HG03439 (cell line): ENCODE results near the gene CSNK1A1L.

Source experiments
- ATAC-seq: cut with Tn5 transposase; IDR thresholded peaks from one replicate; pipeline ENCODE4 v1.9.1; 2021; ENCODE audit warnings: mild to moderate bottlenecking, moderate library complexity; ENCODE audit not compliant: unreplicated experiment

Gene CSNK1A1L

DNA sequence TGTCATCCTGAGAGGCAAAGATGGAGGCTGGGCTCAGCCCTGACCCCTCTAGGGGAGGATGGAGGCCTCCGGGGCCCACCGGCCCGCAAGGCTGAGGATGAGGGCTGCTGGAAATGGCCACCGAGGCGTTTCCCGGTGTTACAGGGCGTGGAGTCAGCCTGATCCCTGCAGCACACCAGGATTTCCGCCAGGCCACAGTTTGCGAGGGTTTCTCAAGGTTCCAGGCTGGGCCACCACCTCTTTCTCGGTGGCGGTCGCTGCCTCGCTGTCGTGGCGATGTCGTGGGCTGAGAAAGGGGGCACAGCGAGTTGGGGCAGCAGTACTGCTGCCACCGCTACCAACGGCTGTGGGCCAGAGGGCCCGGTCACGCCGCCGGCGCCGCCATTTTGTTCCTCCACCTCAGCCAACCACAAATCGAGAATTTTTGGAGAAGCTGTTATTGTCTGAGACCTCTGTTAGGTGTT lies at the start of gene CSNK1A1L:
Gene CSNK1A1L (minus strand): TSS at position 414 of the 464 bp plus-strand sequence. CDS start 408 bp downstream, at position 6.
- no peak for ATAC-seq

DNA sequence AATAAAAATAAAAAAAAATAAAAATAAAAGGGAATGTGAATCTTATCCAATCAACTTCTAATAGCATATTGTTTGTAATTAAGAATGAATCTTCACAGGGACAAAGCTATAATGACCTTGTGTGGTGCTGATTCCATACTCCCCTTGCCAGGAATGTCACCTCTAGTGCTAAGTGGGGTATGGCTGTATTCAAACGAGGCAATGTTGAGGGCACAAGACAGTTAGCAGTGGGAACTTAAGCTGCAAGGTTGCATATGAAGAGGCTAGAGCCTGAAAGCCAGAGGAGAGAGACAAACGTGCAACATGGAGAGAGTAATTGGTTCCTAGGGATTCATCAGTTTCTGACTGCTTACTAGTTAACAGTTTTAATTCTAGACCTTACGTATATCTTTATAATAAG lies 43.9 kb upstream of the CSNK1A1L start:
- ATAC-seq, result no peak

DNA sequence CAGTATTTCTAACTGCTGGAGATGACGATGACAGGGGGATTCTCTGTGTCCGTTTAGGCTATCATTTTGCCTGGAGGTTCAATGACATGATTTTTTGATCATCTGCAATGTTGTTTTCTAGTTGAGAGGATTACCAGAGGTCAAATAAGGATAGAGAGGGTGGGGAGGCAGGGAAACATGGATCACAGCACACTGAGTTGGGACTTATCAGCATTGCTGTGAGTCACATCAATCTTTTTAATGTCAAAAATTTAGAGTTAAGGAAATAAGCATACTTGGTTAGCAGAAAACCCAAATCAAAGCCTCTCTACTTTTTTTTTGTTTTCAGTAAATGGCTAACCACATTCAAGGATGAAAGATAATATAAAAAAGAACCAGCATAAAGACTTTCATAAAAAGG lies 43.0 kb upstream of the CSNK1A1L start:
- ATAC-seq, result no peak

DNA sequence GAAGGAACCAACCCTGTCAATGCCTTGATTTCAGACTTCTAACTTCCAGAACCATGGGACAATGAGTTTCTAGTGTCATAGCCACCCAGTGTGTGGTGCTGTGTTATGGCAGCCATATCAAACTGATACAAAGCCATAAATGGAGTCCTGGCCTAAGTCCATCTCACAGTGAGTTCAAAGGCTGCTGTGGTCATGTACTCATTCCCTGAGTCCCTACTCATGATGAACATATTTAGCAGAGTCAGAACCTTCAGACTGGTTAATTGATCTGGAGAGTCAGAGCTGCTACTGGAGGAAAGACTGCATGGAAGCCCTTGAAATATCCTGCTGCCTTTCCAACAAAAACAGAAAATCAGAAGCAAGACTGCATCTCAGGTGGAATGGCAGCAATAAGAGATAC lies 39.2 kb upstream of the CSNK1A1L start:
- no peak for ATAC-seq

DNA sequence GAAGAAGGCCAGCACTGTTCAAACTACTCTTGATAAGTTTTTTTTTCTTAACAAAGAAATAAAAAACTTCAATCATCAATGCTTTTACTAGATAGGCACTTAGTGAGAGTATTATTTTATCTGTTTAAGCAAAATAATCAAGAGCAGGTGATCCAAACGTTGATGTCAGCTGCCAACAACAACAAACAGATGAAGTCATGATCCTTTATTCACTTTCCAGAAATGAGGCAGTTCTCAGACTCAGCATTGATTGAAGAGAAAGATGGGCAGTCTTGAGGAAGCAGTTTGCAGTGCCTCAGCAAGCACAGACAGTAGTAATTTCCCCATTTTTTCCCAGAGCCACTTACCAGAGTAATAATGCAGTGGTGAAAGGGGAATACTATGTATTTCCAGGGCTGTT lies 38.4 kb upstream of the CSNK1A1L start:
- no peak for ATAC-seq

DNA sequence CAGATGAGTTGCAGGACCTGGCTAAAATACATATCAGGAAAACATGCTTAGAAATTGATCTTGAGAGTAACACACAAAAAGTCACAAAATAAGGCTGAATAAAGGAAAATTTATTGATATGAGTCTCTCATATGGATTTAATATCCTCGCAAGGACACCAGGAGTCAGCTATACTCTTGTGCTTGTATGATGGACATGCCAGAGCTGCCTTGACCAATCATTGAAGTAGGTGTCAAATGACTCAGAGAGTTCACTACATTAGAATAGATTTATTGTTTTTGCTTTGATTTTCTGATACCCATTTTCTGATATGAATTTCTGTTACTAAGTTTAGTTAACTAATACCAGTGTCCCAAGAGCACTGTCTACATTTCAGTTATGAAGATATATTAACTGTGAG lies 37.4 kb upstream of the CSNK1A1L start:
- ATAC-seq, result no peak

DNA sequence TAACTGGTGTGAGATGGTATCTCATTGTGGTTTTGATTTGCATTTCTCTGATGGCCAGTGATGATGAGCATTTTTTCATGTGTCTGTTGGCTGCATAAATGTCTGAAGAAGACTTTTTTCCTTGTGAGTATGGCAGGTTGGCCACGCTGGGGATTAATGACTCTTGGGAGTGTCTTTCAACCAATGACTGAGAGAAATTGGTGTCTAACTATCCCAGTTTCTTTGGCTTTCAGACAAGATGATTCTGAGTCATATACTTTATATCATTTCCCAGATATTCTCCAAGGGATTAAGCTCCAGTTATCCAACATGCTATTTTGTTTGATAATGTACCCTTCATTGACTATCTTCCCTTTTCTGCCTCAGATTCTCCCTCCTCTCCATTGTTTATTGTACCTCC lies 35.5 kb upstream of the CSNK1A1L start:
- ATAC-seq, result no peak

DNA sequence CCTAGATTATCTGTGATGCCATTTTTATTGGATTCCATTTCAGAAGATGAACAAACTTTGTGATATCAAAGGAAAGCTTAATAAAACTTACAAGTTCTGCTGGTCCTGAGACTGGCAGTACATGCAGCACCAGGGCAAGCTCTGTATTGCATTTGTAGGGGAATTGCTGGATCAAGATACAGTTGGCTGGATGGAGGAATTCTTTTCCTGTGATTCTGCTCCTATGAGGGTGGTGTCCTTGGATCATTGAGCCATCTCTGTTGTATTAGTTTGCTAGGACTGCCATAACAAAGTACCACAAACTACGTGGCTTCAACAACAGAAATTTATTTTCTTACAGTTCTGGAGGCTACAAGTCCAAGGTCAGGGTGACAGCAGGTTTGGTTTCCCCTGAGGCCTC lies 33.9 kb upstream of the CSNK1A1L start:
- no peak for ATAC-seq

DNA sequence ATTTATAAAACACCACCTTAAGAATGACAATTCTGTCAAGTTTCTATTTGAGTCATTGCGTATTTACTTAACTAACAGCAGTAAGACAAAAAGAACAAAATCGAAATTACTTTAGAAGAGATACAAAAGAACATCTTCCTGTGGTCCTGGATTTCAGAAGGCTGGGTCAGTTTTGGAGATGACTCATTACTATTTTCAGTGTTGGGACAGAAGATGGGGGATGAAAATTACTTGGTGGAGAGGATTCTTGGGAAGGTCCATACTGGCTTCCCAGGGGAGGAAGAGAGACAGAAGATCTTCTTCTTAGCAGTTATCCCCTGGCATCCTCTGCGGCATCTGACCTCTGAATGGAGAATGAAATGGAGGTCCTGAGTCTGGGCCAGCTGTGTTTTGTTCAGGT lies 33.5 kb upstream of the CSNK1A1L start:
- no peak for ATAC-seq

DNA sequence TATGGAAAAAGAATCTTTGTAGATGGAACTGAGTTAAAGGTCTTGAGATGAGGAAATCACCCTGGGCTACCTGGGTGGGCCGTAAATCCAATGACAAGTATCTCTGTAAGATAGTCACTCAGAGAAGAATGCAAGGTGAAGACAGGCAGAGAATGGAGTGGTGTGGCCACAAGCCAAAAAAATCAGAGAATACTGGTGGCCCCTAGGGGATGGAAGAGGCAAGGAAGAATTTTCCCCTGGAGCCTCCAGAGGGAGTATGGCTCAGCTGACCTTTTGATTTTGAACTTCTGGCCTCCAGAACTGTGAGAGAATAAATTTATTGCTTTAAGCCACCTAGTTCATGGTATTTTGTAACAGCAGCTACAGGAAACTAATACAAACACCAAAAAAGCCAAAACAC lies 32.7 kb upstream of the CSNK1A1L start:
- no peak for ATAC-seq

DNA sequence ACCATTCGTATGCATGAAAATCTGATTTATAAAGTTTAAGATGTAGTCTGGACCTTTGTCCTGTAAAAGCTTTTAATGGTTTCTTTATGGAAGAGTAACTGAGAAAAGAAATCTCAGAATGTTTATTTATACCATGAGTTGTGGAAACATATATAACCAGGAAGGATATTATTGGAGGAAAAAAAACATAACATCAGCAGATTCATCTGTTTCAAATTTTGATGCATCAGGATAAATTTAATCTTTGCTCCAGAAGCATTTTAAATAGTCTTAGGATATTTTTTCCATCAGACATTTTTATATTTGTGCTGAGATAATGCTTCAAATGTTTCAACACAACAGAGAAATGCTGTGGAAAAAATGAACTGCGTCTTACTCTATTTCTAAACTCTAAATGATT lies 31.2 kb upstream of the CSNK1A1L start:
- no peak for ATAC-seq

DNA sequence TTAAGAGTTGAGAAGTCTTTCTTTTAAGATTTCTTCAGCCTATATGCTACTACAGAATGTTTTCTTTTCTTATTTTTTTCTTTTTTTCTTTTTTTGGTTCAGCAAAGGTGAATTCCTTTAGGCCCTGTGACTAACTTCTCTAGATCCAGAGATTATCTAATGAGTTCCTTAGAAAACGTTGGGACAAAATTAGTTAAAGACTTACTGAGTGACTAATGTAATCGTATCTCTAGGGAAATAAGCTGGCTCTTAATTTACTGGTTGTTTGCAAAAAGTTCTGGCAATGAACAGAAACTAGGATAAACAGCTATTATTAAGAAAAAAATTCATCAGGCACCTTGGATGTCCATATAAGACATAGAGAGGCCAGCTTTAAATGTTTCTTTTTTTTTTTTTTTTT lies 30.7 kb upstream of the CSNK1A1L start:
- no peak for ATAC-seq

DNA sequence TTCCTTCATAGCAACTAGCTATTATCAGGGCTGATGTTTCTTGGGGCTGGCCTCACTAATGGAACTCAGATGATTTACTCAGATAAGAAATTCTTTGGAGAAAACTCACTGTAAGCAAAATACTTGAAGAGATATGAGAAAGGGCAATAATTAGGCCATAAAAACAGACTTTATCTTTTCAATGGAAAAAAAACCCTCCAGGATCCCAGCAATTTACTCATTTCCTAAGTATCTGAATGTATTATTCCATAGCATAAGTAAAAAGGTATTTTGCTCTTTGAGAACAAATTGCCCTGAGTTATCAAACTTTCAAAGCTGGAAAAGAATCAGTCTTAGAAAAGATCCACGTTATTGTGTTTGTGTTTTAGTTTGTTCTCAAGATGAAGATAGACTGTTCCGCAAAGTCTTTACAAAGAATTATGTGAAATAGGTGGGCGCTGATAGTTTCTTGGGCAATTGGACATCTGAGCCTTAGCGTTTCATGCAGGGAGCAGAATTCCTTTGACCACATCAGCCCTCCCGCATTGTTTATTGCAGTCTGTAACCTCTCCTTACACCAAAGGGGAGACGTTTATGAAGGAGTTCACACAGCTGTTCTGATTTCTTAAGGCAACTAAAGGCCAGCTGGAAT lies 29.1 kb upstream of the CSNK1A1L start:
- ATAC-seq, result no peak

DNA sequence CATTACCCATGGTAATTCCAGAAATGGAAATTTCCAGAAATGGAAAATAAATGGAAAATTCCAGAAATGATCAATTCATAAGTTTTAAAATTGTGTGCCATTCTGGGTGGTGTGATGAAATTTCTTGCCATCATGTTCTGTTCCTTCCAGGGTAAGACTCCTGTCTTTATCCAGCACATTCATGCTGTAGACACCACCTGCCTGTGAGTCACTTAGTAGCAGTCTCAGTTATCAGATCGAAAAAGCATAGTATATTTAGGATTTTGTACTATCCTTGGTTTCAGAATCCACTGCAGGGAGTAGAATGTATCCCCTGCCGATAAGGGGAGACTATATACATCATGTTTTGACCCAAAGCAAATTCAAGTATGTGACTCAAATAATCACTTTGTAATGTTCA lies 26.7 kb upstream of the CSNK1A1L start:
- ATAC-seq, result no peak

DNA sequence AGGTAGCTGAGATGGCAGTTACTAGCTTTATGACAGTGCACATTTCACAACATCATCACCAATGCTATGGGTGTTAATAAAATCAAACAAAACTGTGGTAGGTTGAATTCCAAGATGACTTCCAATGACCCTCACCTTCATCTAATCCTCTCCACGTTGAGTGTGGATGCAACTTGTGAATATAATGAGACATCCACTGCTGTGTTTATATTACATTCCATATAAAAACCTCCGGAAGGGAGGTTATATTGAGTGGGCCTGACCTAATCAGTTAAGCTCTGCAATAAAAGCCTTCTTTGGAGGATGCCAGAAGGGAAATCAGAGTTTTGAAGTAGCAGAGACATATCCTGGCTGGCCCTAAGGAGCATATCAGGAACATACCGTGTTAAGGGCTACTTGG lies 25.6 kb upstream of the CSNK1A1L start:
- no peak for ATAC-seq

DNA sequence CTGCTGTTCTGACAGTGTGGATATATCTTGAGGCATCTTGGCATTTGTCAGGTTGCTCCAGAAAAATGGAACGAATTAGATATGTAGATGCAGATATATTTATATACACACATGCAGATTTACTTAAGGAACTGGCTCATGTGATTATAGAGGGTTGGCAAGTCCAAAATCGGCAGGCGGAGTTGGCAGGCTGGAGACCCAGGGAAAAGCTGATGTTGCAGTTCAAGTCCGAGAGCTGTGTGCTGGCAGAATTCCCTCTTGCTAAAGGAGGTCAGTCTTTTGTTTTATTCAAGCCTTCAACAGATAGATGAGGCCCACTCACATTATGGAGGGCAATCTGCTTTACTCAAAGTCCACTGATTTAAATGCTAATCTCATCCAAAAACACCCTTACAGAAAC lies 24.4 kb upstream of the CSNK1A1L start:
- no peak for ATAC-seq

DNA sequence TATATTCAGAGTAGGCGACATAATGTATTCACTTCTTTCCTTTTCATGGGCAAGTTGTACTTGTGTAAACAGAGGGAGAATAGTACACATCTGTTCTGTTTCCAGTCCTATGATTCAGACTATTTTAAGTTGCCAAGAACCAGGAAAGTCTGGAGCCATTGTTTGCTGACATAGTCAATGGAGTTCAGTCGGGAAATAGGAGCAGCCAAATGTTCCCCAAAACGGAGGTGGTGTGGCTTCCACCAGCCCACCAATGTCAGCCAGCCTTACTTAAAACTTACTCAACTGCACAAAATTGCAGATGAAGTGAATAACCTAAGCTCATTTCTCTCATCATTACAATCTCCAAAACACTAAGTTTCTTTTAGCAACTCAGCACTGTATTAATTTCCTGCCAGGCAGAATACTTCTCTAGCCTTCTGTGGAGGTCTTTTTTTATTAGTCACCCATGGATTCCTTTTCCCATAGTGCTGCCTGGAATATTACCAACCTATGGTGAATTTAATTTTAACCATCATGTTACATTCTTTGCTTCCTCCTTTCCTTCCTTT lies 22.3 kb upstream of the CSNK1A1L start:
- ATAC-seq, result no peak

DNA sequence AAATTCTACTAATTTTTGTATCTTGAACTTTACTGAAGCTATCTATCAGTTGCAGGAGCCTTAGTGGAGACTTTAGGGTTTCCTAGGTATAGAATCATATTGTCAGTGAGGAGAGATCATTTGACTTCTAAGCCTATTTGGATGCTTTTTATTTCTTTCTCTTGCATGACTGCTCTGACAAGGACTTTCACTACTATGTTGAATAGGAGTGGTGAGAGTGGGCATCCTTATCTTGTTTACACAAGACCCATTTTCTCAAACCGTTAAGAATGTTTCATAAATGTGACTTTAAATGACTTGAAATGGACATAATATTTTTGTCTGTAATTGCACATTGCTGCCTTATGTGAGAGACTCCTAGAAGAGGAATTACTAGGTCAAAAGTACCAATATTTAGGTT lies 17.9 kb upstream of the CSNK1A1L start:
- no peak for ATAC-seq

DNA sequence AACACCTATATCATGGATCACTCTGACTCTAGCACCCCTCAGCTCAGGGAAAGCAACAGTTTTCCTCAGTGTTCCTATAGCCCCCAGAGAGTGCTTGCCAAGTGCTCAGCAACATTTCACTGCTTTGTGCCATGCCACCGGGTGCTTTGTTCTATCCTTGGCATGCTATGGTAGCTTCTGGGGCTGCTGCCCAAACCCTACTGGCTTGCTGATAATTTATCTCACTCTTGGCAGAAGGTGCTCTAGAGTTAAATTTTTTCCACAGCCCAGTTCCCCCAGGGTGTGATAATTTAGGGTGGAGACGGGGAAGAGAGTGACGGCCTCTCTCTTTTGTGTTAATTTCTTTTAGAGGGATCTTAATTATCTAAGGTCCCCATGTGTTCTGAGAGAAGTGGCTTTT lies 12.6 kb upstream of the CSNK1A1L start:
- no peak for ATAC-seq

DNA sequence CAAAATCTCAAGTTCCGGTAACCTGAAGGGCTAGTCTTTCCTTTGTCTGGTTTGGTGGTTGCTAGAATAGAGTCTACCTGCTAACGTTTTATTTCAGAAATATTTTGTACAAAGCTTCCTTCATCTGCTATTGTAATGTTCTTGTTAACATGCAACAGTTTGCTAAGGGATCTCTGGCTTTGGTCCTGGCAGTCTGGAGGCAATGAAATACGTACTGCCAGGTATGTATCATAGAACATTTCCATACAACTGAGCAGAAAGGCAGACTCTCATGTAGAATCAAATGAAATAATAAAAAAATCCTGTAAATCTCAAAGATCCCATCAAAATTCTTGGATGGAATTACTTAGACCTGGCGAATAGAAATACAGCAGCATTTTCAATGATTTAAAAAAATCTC lies 8.8 kb upstream of the CSNK1A1L start:
- no peak for ATAC-seq

DNA sequence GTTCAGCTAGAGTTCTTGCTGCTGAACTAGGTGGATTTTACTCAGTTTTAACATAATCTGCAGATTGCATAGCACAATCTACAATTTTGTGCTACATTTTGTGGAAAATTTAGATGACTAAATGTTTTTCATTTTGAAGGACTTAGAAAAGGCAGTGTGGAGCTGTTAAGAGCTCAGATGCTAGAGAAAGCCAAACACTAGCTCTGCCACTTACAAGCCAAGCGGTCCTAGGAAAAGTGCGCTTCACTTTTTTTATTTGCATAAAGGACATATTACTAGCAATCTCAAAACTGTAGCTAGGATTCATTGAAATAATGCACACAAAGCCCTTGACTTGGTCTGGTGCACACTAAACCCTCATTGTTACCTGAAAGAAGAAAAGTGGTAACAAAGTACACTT lies 8.1 kb upstream of the CSNK1A1L start:
- no peak for ATAC-seq

DNA sequence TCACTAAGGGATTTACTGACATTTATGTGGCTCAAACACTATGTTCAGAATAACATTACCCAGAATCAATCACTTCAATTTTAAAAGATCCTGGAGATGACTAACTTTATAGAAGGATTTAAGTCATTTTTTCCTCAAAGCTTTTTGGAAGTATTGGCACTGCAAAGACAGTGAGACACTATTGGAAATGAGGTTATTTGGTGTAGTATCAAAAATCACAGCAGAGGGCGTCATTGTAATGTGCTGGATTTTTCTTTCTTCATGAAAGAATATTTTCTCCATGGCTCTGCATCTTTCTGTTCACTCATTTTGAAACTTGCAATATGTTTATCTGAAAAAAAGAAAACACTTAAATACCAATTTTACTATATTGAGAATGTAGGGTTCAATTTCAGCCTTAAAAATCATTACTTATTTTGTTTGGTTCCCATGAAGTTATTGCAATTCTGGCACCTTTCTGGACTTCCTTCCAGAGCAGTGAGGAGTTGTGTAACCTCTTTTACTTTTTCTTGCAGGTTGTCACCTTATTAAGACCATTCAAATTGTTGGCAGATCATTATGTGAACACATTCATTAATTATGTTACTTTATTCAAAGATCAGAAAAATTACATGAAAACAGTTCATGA lies 3.7 kb upstream of the CSNK1A1L start:
- no peak for ATAC-seq

DNA sequence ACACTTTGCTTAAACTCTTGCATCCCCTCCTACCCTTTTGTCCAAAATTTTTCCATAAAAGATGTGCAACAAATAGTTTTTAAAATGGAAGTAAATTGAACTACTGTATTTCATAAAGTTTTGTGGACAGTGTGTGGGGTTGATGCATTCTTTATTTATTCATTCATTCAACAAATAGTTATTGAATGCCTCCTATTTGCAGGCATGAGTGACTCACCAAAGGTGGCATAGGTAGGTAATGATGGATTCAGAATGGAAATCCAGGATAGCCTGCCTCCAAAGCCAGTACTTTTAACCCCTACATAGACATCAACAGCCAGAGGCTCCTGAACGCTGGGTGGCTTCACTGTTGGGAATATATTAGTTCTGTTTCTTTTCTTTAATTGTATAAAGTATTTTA lies 2.4 kb upstream of the CSNK1A1L start:
- no peak for ATAC-seq
